ENCODE results near the gene FXYD4.
A peak's percentile ranks its signal among the peaks of the same experiment; 100 is the strongest.

FXYD4 gene

GRCh38 chr10:43395571-43396060 is 24.2 kb downstream of the FXYD4 start:
- DNase-seq = no peak

- DNase-seq = peak in 52 of 56 donors; percentile 7 to 85 (median 66)
Measured at GRCh38 chr10:43396061-43396927, 24.9 kb downstream of the FXYD4 start.

GRCh38 chr10:43396928-43397624 is 25.6 kb downstream of the FXYD4 start:
- DNase-seq = peak in 55 of 56 donors; percentile 42 to 86 (median 71)

GRCh38 chr10:43398939-43399319 is 27.5 kb downstream of the FXYD4 start:
- DNase-seq = no peak

GRCh38 chr10:43399320-43400310 is 28.2 kb downstream of the FXYD4 start:
- no peak for DNase-seq

GRCh38 chr10:43401627-43402026 is 30.2 kb downstream of the FXYD4 start:
- DNase-seq = no peak

- DNase-seq = no peak
Measured at GRCh38 chr10:43402176-43402575, 30.7 kb downstream of the FXYD4 start.

- no peak for DNase-seq
Measured at GRCh38 chr10:43402880-43403452, 31.5 kb downstream of the FXYD4 start.

- DNase-seq = no peak
Measured at GRCh38 chr10:43403911-43404703, 32.7 kb downstream of the FXYD4 start.

GRCh38 chr10:43404704-43405084 is 33.3 kb downstream of the FXYD4 start:
- no peak for DNase-seq

GRCh38 chr10:43407148-43407575 is 35.7 kb downstream of the FXYD4 start:
- DNase-seq = peak in 17 of 56 donors; percentile 14 to 53 (median 42)

GRCh38 chr10:43407576-43408330 is 36.3 kb downstream of the FXYD4 start:
- peak in 52 of 56 donors; percentile 15 to 82 (median 51) for DNase-seq

GRCh38 chr10:43408331-43408709 is 36.9 kb downstream of the FXYD4 start:
- DNase-seq = peak in 1 of 56 donors; percentile 40

GRCh38 chr10:43408710-43409384 is 37.4 kb downstream of the FXYD4 start, which contains the start of gene HNRNPF:
TSS of gene HNRNPF (minus strand) at chr10:43409186. CDS start at chr10:43387884, 21,302 bp downstream.
- peak; percentile 23 to 96 (median 90) for DNase-seq

- peak in 10 of 56 donors; percentile 21 to 64 (median 46) for DNase-seq
Measured at GRCh38 chr10:43409385-43410109, 38.1 kb downstream of the FXYD4 start.

- peak in 1 of 56 donors; percentile 7 for DNase-seq
Measured at GRCh38 chr10:43410345-43410744, 38.9 kb downstream of the FXYD4 start.

GRCh38 chr10:43411536-43411935 is 40.1 kb downstream of the FXYD4 start:
- DNase-seq = no peak

GRCh38 chr10:43415544-43415943 is 44.1 kb downstream of the FXYD4 start:
- no peak for DNase-seq
